Osteocyte (in vitro differentiated cells): ENCODE results near the gene HECW1. TPM values are rescaled to one million over a fixed set of nuclear protein-coding genes. Genes with fewer than 3 reads are reported as not detected.

Source experiments
- DNase-seq: peaks from one replicate; pipeline ENCODE4 v3.0.0; 2021; ENCODE audit warnings: mixed read lengths; ENCODE audit not compliant: unreplicated experiment; ENCODE audit errors: extremely low spot score
- H3K27ac Mint-ChIP-seq: one replicate; pipeline ENCODE4 v1.8.0; 2021; ENCODE audit warnings: mild to moderate bottlenecking, mixed read lengths; ENCODE audit not compliant: unreplicated experiment
- H3K27me3 Mint-ChIP-seq: one replicate; pipeline ENCODE4 v1.8.0; 2021; ENCODE audit warnings: mixed read lengths; ENCODE audit not compliant: unreplicated experiment
- H3K36me3 Mint-ChIP-seq: one replicate; pipeline ENCODE4 v1.8.0; 2021; ENCODE audit warnings: mixed read lengths; ENCODE audit not compliant: unreplicated experiment
- H3K4me1 Mint-ChIP-seq: one replicate; pipeline ENCODE4 v1.8.0; 2021; ENCODE audit warnings: mixed read lengths; ENCODE audit not compliant: unreplicated experiment
- H3K4me3 Mint-ChIP-seq: one replicate; pipeline ENCODE4 v1.8.0; 2021; ENCODE audit warnings: mild to moderate bottlenecking, moderate library complexity, mixed read lengths; ENCODE audit not compliant: unreplicated experiment
- H3K9me3 Mint-ChIP-seq: one replicate; pipeline ENCODE4 v1.8.0; 2021; ENCODE audit warnings: mixed read lengths; ENCODE audit not compliant: unreplicated experiment
- CTCF ChIP-seq: fragments of 200-600 bp; sonication (generic); IDR thresholded peaks from 2 replicates; pipeline ENCODE4 v1.5.0; 2021; ENCODE audit warnings: antibody characterized with exemption, mild to moderate bottlenecking, moderate library complexity
- total RNA-seq: library from RNA; stranded (reverse); gene quantifications from 2 replicates; pipeline ENCODE4 v1.2.1, GENCODE V29; 2021

The HECW1 gene
- total RNA-seq, 1 donor from 2014 or later = 0.16 TPM

- no peaks in the 10 kb centered on the region for H3K9me3 Mint-ChIP-seq
- peaks cover 28% of the 10 kb centered on the region for H3K27me3 Mint-ChIP-seq
- no peak overlapping the region for H3K27ac Mint-ChIP-seq
- H3K36me3 Mint-ChIP-seq = no peaks in the 10 kb centered on the region
- H3K4me1 Mint-ChIP-seq = no peaks in the 10 kb centered on the region
- no peak overlapping the region for H3K4me3 Mint-ChIP-seq
- DNase-seq = no peak
- no peak for TF ChIP-seq CTCF
Observed at GRCh38 chr7:43313628-43314378, 201.4 kb downstream of the HECW1 start.

- no peak for DNase-seq
- Mint-ChIP-seq H3K27me3 (peaks cover 28% of the 10 kb centered on the region), H3K4me1 (no peaks in the 10 kb centered on the region), H3K36me3 (no peaks in the 10 kb centered on the region), H3K27ac (no peak overlapping the region), H3K9me3 (no peaks in the 10 kb centered on the region), H3K4me3 (no peak overlapping the region)
- no peak for TF ChIP-seq CTCF
Observed at GRCh38 chr7:43314379-43315158, 202.1 kb downstream of the HECW1 start.

GRCh38 chr7:43317075-43317474, 204.6 kb downstream of the HECW1 start:
- no peaks in the 10 kb centered on the region for H3K36me3 Mint-ChIP-seq
- H3K9me3 Mint-ChIP-seq = no peaks in the 10 kb centered on the region
- H3K27ac Mint-ChIP-seq = no peak overlapping the region
- H3K27me3 Mint-ChIP-seq = peaks cover 41% of the 10 kb centered on the region
- TF ChIP-seq CTCF = no peak
- DNase-seq = peak; percentile 77
- H3K4me3 Mint-ChIP-seq = no peak overlapping the region
- no peaks in the 10 kb centered on the region for H3K4me1 Mint-ChIP-seq

- no peak overlapping the region for H3K4me3 Mint-ChIP-seq
- TF ChIP-seq CTCF = no peak
- no peak for DNase-seq
- H3K9me3 Mint-ChIP-seq = no peaks in the 10 kb centered on the region
- H3K36me3 Mint-ChIP-seq = no peaks in the 10 kb centered on the region
- H3K27me3 Mint-ChIP-seq = peaks cover 41% of the 10 kb centered on the region
- no peak overlapping the region for H3K27ac Mint-ChIP-seq
- no peaks in the 10 kb centered on the region for H3K4me1 Mint-ChIP-seq
Observed at GRCh38 chr7:43318188-43318770, 205.8 kb downstream of the HECW1 start.

GRCh38 chr7:43325595-43325994, 213.1 kb downstream of the HECW1 start:
- Mint-ChIP-seq H3K27ac (no peak overlapping the region), H3K36me3 (no peaks in the 10 kb centered on the region), H3K9me3 (no peaks in the 10 kb centered on the region), H3K4me3 (no peak overlapping the region), H3K27me3 (peaks cover 34% of the 10 kb centered on the region), H3K4me1 (peaks cover 2% of the 10 kb centered on the region)
- no peak for DNase-seq
- TF ChIP-seq CTCF = no peak
